ENCODE results near the gene OGDHL.
"Not testable (repeated sequence)": the region's sequence is repeated elsewhere in the genome, so short reads cannot be mapped to it uniquely, and the experiment has no call there.

OGDHL gene

GRCh38 chr10:49756031-49756430 lies 6.1 kb downstream of the OGDHL start:
- no peak for DNase-seq (ENCODE audit: low spot score)

DNA sequence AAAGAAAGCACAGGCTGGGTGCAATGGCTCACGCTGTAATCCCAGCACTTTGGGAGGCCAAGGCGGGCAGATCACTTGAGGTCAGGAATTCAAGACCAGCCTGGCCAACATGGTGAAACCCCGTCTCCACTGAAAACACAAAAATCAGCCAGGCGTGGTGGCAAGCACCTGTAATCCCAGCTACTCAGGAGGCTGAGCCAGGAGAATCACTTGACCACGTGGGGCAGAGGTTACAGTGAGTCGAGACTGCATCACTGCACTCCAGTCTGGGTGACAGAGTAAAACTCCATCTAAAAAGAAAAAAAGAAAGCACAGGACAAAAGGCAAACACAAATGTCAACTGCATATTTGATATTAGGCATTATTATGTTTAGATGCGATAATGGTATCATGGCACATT lies 7.2 kb downstream of the OGDHL start:
- DNase-seq (ENCODE audit: low spot score) = not testable (repeated sequence)

DNA sequence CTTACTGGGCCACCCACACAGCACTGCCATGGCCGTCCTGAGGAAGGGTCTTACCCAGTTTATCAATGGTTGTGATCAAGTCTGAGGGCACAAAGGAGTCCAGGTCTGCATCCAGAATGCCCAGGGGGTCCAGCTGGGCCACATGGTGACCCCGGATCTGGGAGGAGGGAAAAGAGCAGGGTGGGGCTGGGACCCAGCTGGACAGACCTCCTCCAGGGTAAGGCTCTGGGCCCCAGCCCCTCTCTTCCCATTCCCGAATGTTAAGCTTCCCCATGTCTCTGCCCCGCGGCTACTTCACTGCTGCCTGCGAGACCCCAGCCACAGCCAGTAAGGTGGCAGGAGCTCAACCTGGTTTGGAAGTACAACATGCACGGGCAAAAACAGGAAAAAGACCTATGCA lies 9.5 kb downstream of the OGDHL start:
- no peak for DNase-seq (ENCODE audit: low spot score)

DNA sequence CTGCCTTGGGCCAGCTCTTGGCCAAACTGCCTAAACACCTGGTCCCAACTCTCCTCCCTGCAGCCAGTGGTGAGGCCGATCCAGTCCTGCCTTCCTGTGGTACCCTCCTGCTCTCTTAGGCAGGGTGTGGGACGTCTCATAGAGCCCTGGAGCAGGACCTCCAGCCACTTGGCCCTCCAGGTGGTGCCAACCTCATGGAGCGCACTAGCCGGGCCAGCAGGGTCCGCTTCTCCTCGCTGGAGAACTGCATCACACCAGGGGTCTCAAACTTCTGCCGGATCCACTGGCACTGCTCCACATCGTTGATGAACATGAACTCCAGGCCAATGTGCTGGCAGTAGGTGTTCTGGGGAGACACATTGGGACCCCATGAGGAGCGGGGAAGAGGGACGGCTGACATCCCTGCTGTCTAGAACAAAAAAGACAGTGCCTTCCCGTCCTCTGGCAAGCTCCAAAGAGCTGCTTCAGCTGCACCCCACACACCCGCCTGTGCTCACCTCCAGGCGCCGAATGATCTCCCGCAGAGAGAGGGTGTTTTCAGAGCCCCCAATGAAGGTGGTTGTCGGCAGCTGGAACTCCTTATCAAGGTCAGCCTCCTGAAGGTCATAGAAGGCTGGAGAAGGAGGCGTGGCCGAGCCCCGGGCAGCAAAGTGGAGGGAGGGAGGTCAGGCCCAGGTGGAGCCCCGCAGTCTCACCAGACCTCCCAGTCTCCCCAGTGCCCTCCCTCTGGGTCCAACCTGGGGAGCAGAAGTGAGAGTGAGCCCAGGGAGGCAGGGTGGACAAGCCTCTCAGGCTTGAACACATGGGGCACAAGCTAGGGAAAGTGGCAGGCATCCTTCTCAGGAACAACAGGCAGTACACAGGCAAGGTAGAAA lies 10.2 kb downstream of the OGDHL start:
- DNase-seq (ENCODE audit: low spot score) = no peak

- DNase-seq (ENCODE audit: low spot score) = no peak
Measured at GRCh38 chr10:49751216-49751615, 10.9 kb downstream of the OGDHL start.

DNA sequence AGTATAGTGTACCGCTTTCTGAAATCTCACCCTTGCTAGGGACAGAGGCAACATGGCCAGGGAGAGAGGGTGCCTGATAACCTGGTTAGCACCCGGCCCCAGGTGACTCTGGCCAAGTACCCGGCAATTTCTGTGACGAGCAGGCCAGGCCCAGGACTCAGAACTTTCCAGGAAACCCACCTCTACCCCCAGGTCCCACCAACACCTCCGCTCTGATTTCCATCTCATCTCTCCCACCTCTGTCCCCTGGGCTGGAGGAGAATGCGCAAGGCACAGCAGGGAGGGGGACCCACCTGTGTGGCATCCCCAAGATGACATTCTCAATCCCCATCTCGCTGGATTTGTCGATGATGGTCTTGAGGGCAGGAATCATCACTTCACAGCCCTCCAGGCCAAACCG lies 11.6 kb downstream of the OGDHL start:
- DNase-seq (ENCODE audit: low spot score) = no peak

GRCh38 chr10:49749556-49750491 lies 12.3 kb downstream of the OGDHL start:
- no peak for DNase-seq (ENCODE audit: low spot score)

DNA sequence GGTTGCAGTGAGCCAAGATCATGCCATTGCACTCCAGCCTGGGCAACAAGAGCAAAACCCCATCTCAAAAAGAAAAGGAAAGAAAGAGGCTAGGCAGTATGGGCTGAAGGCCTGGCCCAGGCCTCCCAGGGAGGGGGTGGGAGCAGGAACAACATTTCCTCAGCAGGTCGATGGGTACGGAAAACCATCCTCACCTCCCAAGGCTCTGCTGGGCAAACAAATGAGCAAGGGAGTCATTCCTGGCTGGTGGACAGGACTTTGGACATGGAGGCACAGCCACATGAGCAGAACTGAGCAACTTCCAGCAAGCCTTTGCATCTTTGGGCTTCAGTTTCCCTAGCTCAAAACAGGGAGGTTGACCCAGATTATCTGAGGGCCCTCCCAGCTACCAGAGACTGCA lies 13.0 kb downstream of the OGDHL start:
- DNase-seq (ENCODE audit: low spot score) = no peak

- DNase-seq (ENCODE audit: low spot score) = no peak
Measured at GRCh38 chr10:49748006-49748405, 14.1 kb downstream of the OGDHL start.

GRCh38 chr10:49747303-49747646 lies 14.8 kb downstream of the OGDHL start:
- no peak for DNase-seq (ENCODE audit: low spot score)

DNA sequence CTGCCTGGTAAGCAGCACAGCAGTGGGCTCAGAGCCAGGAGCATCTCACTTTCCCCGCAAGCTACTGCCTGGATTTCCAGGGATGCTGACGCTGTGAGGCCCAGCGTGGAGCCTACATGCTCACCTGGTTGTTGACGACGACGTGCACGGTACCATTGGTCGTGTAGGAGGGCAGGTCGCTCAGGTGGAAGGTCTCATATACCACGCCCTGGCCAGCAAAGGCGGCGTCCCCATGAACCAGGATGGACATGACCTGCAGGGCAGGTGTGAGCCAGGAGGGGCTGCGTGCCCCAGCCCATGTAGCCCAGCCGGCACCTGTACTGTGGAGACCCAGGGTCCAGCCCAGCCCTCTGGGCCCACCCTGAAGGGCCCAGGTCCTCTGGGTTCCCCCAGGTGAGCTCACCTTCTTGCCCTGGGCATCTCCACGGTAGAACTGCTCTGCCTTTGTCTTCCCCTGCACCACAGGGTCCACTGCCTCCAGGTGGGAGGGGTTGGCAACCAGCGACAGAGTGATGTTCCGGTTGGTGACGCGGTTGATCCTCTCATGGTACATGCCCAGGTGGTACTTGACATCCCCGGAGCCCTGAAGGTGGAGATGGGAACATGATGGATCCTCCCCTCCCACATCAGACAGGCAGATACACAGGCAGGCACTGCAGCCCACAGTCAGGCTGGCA lies 15.4 kb downstream of the OGDHL start:
- DNase-seq (ENCODE audit: low spot score) = no peak

DNA sequence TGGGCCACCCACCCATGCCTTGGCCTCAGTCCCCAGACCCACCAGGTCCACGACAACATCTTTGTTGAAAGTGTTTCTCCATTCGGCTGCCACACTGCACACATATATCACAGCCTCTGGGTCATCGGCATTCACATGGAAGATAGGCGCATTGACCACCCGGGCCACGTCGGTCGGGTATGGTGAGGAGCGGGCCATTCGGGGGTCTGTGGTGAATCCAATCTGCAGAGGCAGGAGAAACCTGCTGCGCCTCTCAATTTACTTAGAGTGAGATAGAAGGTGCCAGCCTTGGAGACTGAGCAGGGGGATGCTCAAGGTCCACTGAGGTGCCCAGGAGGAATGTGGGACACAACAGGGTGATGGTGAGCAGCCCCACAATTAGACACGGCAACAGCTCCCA lies 16.4 kb downstream of the OGDHL start:
- no peak for DNase-seq (ENCODE audit: low spot score)

DNA sequence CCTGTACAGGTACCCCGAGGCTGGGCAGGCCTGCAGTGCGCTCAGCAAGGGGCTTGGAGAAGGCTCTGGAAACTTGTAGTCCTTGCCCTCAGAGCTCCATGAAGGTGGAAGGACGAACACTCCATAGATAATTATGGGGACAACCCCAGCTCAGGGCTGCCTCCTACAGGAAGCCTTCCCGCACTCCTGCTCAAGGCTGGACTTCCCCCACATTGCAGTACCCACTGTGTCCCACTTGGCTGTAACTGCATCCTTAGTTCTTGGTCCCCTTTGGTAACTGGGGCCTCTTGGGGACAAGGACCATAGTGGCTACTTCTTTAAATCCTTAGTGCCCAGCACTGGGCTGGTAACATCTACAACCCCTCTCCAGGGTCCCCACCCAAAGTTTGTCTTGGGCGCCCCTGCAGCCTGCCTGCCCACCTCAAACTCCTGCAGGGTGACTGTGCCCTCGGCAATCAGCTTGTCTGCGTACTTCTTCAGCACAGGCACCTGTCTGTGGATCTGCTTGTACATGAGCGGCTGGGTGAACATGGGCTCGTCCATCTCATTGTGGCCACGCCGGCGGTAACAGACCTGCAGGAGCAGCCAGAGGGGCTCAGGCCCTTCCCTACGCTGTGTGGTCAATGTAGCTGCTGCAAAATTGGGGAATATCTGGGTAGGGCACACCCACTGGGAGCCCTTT lies 17.1 kb downstream of the OGDHL start:
- DNase-seq (ENCODE audit: low spot score) = no peak

DNA sequence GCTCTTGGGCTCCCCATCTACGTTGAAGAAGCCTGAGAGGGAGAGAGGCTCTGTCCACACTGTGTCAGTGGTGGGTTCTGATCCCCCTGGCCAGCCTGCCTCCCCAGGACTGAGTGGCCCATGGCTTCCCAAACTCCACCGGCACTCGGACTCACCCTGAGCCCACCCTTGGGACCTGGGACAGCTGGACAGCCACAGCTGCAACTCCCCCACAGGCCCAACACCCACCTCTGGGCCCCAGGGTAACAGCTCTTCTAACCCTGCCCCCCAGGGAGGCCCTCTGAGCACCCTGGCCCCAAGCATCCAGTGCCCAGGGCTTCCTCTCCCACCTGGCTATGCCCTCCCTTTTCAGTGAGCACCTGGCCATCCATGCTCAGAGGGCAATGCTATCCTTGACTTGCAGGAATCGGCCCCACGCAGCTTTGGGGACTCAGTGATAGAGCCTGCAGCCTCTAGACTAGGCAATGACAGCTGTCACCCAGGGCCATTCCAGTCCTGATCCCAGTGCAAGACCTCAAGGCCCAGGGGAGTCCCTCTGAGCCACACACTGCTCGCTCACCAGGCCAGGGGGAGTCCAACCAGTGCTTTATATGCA lies 17.9 kb downstream of the OGDHL start:
- DNase-seq (ENCODE audit: low spot score) = no peak

- no peak for DNase-seq (ENCODE audit: low spot score)
Measured at GRCh38 chr10:49743464-49744075, 18.6 kb downstream of the OGDHL start.

DNA sequence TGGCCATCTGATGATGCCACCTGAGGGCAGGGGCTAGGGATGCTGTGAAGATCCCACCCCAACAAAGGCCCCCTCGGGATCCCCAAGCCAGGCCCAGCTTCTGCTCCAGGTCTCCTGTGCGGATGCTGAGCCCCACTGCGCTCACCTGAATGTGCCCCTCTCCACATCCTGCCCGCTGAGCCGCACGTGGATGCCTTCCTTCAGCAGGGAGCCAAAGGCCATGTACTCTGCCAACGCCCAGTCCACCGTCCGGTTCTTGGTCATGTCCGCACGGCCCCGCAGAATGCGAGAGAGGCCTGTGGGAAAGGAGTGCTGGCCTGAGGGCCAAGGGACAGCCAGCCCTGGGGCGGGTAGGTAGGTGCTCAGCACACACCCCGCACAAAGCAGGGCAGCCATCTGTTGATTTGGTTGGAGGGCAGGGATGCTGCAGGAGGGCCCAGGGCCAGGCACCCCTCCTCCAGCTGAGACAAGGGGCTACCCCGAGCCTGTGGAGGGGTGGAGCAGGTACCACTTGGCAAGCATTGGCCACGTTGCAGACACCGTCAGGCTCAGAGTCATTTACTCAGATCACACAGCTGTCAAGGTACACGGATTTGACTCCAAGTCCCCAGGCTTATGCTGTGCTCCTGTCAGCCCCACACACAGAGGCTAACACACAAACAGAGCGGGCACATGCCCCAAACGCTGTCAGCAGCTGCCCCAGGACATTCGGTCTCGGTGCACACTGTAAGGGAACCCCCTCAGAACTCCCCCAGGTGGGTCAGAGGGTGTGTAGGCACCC lies 19.2 kb downstream of the OGDHL start:
- no peak for DNase-seq (ENCODE audit: low spot score)

DNA sequence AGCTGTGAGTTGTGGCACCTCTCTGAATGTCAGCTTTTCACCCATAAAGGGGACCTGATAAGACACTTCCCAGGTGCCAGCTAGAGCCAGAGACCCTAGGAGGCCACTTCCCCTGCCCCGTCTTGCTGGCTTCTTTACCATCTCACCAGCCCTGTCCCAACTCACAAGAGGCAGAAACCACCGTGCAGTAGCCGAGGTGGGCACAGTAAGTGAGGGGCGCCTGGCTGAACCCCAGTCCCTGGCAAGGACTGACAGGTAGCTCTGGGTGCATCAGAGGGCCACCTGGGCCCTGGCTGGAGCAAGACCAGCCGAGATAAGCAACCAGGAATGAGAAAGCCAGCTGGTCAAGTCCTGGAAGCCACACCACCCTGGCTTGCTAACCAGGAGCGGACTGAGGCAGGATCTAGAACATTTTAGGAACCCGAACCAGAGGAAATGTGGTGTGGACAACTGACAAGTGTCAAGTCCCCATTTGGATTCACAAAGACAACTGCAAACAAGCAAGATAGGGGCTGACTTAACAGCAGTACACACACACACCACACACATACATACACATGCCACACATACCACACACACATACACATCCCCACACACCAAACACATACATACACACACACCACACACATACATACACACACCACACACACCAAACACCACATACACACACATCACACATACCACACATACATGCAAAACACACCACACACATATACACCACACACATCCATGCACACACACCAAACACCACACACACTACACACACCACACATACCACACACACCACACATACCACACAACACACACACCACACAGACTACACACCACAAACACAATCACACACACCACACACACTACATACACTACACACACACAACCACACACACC lies 20.8 kb downstream of the OGDHL start:
- no peak for DNase-seq (ENCODE audit: low spot score)

- no peak for DNase-seq (ENCODE audit: low spot score)
Measured at GRCh38 chr10:49740346-49741107, 21.6 kb downstream of the OGDHL start.

DNA sequence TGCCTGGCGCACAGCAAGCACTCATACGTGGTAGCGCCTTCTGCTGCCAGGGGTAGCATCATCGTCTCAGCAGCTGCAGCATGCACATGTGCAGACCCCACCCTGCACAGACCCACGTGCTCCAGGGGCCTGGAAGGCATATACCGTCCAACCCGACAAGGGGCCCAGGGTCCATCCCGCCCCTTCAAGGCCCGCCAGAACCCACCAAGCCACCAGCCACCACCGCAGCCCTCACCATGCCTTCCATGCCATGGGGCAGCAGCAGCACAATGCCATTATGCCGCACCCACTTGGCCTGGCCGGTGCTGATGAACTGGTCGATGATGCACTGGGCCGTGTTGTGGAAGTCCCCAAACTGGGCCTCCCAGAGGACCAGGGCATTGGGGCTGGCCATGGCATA lies 22.7 kb downstream of the OGDHL start:
- DNase-seq (ENCODE audit: low spot score) = no peak
